Type B pancreatic cell (in vitro differentiated cells): ENCODE measurements around the gene SLC26A4. TPM values are rescaled to one million over a fixed set of nuclear protein-coding genes. Genes with fewer than 3 reads are reported as not detected.
A peak's percentile ranks its signal among the peaks of the same experiment; 100 is the strongest.

Source experiments
- DNase-seq: peaks from one replicate; pipeline ENCODE4 v3.0.0; 2021; ENCODE audit warnings: mixed read lengths; ENCODE audit not compliant: unreplicated experiment; ENCODE audit errors: extremely low spot score
- H3K27ac Mint-ChIP-seq: 2 replicates; pipeline ENCODE4 v1.8.0; 2021; ENCODE audit warnings: mild to moderate bottlenecking, mixed read lengths
- H3K27me3 Mint-ChIP-seq: 2 replicates; pipeline ENCODE4 v1.8.0; 2021; ENCODE audit warnings: mixed read lengths
- H3K36me3 Mint-ChIP-seq: 2 replicates; pipeline ENCODE4 v1.8.0; 2021; ENCODE audit warnings: mixed read lengths
- H3K4me1 Mint-ChIP-seq: one replicate; pipeline ENCODE4 v1.8.0; 2021; ENCODE audit warnings: mixed read lengths; ENCODE audit not compliant: unreplicated experiment
- H3K4me3 Mint-ChIP-seq: 2 replicates; pipeline ENCODE4 v1.8.0; 2021; ENCODE audit warnings: mild to moderate bottlenecking, mixed read lengths
- H3K9me3 Mint-ChIP-seq: 2 replicates; pipeline ENCODE4 v1.8.0; 2021; ENCODE audit warnings: mixed read lengths
- total RNA-seq: library from RNA; stranded (reverse); gene quantifications from 2 replicates; pipeline ENCODE4 v1.2.1, GENCODE V29; 2021; ENCODE audit warnings: low replicate concordance
- TF ChIP-seq, protein P1 (sequence below): fragments of 200-600 bp; sonication (generic); conservative IDR thresholded peaks from 2 replicates; pipeline ENCODE4 v1.5.0; 2021; ENCODE audit warnings: antibody characterized with exemption, mild to moderate bottlenecking

Gene SLC26A4
- total RNA-seq, 1 donor from 2014 or later, result not detected

DNA sequence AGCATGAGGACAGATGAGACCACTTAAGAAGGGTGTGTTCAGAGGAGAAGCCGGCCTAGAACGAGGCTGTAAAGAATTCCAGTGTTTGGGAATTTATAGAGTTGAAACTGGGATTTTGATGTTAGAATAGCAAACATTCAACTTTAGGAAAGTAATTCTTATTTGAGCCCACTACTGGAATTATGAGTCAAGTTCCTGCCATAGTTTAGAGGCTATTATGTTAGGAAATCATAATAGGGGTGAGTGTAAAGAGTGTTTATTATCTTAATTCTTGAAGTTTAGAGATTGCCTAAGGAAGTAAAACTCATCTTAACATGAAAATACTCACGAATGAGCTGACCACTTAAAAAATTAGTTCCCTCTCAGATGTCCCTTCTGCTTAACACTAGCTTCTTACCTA lies 85.4 kb downstream of the SLC26A4 start:
- H3K9me3 Mint-ChIP-seq, result no peaks in the 10 kb centered on the region
- peak overlapping the region; percentile 65 for H3K4me3 Mint-ChIP-seq
- peaks cover 13% of the 10 kb centered on the region for H3K4me1 Mint-ChIP-seq
- DNase-seq, result no peak
- peaks cover 7% of the 10 kb centered on the region for H3K36me3 Mint-ChIP-seq
- TF ChIP-seq, protein P1, sequence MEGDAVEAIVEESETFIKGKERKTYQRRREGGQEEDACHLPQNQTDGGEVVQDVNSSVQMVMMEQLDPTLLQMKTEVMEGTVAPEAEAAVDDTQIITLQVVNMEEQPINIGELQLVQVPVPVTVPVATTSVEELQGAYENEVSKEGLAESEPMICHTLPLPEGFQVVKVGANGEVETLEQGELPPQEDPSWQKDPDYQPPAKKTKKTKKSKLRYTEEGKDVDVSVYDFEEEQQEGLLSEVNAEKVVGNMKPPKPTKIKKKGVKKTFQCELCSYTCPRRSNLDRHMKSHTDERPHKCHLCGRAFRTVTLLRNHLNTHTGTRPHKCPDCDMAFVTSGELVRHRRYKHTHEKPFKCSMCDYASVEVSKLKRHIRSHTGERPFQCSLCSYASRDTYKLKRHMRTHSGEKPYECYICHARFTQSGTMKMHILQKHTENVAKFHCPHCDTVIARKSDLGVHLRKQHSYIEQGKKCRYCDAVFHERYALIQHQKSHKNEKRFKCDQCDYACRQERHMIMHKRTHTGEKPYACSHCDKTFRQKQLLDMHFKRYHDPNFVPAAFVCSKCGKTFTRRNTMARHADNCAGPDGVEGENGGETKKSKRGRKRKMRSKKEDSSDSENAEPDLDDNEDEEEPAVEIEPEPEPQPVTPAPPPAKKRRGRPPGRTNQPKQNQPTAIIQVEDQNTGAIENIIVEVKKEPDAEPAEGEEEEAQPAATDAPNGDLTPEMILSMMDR, result no peak
- H3K27me3 Mint-ChIP-seq, result peaks cover 2% of the 10 kb centered on the region
- peak overlapping the region; percentile 10 for H3K27ac Mint-ChIP-seq

DNA sequence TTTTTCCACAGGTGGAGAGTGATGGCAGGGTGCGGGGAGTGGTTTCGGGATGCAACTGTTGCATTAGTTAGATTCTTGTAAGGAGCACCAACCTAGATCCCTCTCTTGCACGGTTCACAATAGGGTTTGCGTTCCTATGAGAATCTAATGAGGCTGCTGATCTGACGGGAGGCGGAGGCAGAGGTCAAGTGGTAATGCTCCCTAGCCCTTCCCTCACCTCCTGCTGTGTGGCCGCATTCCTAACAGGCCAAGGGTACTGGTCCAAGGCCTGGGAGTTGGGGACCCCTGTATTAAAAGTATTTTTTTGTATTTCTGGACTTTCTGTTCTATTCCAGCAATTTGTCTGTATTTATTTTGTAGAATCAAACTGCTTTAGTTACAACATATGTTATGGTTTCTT lies 90.5 kb downstream of the SLC26A4 start:
- peaks cover 17% of the 10 kb centered on the region for H3K36me3 Mint-ChIP-seq

DNA sequence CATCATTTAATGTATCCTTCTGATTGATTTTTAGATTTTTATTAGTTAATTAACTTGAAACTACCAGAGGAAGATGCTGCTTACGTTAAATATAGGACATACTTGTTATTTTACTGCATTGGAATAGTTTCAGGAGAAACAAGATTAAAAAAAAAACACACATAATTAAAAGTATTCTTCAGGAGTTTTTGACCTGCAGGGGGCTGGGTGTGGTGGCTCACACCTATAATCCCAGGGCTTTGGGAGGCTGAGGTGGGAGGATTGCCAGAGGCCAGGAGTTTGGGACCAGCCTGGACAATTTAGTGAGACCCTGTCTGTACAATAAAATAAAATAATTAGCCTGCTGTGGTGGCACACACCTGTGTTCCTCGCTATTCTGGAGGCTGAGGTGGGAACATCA lies 94.0 kb downstream of the SLC26A4 start:
- no peaks in the 10 kb centered on the region for H3K27me3 Mint-ChIP-seq
- no peak for DNase-seq
- H3K9me3 Mint-ChIP-seq, result no peaks in the 10 kb centered on the region
- TF ChIP-seq, protein P1, result peak; percentile 50
- H3K4me1 Mint-ChIP-seq, result no peaks in the 10 kb centered on the region
- H3K4me3 Mint-ChIP-seq, result no peak overlapping the region
- H3K27ac Mint-ChIP-seq, result no peak overlapping the region
- peaks cover 32% of the 10 kb centered on the region for H3K36me3 Mint-ChIP-seq

More for the DNA sequence above, 90.5 kb downstream of the SLC26A4 start:
- Mint-ChIP-seq H3K27me3 (no peaks in the 10 kb centered on the region), H3K4me3 (no peak overlapping the region), H3K27ac (no peak overlapping the region), H3K9me3 (no peaks in the 10 kb centered on the region), H3K4me1 (no peaks in the 10 kb centered on the region)
- TF ChIP-seq, protein P1, result no peak
- DNase-seq, result no peak

DNA sequence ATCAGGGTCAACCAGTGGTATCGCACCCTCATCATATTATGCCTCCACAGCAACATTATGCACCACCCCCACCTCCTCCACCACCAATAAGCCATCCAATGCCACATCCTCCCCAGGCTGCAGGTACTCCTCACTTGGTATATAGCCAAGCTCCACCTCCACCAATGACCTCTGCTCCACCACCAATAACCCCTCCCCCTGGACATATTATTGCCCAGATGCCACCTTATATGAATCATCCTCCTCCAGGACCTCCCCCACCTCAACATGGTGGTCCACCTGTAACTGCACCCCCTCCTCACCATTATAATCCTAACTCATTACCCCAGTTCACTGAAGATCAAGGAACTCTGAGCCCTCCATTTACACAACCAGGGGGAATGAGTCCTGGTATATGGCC lies 98.0 kb downstream of the SLC26A4 start:
- Mint-ChIP-seq H3K27ac (no peak overlapping the region), H3K27me3 (no peaks in the 10 kb centered on the region), H3K4me3 (no peak overlapping the region), H3K9me3 (no peaks in the 10 kb centered on the region), H3K4me1 (no peaks in the 10 kb centered on the region), H3K36me3 (peaks cover 18% of the 10 kb centered on the region)
- TF ChIP-seq, protein P1, result no peak
- no peak for DNase-seq

DNA sequence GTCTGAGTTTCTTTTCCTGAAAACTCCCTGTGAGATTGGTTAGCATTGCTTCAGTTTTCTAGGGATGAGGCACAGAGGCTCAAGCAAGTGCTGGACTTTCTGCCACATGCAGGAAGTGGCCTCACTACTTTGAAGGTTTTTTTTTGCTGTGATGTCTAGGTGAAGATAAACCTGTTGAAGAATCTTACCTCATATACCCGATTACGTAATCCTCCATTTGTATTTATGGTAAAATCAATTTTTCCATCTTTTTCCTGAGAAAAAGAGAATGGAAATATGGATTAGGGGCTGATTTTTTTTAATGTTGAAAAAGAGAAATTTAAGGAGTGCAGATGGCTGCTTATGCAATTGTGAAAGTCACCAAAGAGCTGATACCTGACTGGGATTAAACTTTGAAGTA lies 106.8 kb downstream of the SLC26A4 start:
- Mint-ChIP-seq H3K27ac (no peak overlapping the region), H3K9me3 (no peaks in the 10 kb centered on the region), H3K36me3 (no peaks in the 10 kb centered on the region), H3K27me3 (peaks cover 22% of the 10 kb centered on the region), H3K4me1 (no peaks in the 10 kb centered on the region), H3K4me3 (no peak overlapping the region)
- no peak for DNase-seq
- TF ChIP-seq, protein P1, result no peak

Other genes with a start within 250 kb of the SLC26A4 start
- not detected in 2 replicates for gene GPR22, start 190.8 kb upstream of the SLC26A4 start, total RNA-seq
- gene COG5, start 96.9 kb upstream of the SLC26A4 start, total RNA-seq, result 35.7 and 37.2 TPM in 2 replicates
- 10.1 and 12.4 TPM in 2 replicates for gene DUS4L, start 96.9 kb upstream of the SLC26A4 start, total RNA-seq
- 23.0 and 33.9 TPM in 2 replicates for gene BCAP29, start 80.6 kb upstream of the SLC26A4 start, total RNA-seq
- 25.0 and 28.3 TPM in 2 replicates for gene CBLL1, start 83.3 kb downstream of the SLC26A4 start, total RNA-seq
- gene SLC26A3, start 142.4 kb downstream of the SLC26A4 start, total RNA-seq, result 4.7 and 14.3 TPM in 2 replicates
- gene DLD, start 230.4 kb downstream of the SLC26A4 start, total RNA-seq, result 74.3 and 80.7 TPM in 2 replicates